HCT116 (cell line): ENCODE results near the gene PPFIA2. TPM values are rescaled to one million over a fixed set of nuclear protein-coding genes. Genes with fewer than 3 reads are reported as not detected.

Experiments
- ATAC-seq: fragments of 200-7000 bp; cut with Tn5 transposase; 2 replicates; pipeline ENCODE4 v1.9.1; 2020; ENCODE audit warnings: mild to moderate bottlenecking, moderate library complexity
- BruUV-seq: library from RNA; stranded (reverse); fragments of 400-500 nt; replicated peaks from 2 replicates; lab custom pipeline; 2021; lab: Mats Ljungman, UMichigan
- CTCF ChIA-PET: fragments of 300-600 bp; sonication (Branson Sonifier 250); formaldehyde crosslinking; loops from one replicate; lab custom pipeline; 2021; ENCODE audit warnings: antibody characterized with exemption; lab: Charles Lee
- POLR2A ChIA-PET: fragments of 300-600, 350-600 bp; sonication (Branson Sonifier 250); formaldehyde crosslinking; loops from one replicate; lab custom pipeline; 2021; ENCODE audit warnings: antibody characterized with exemption; lab: Charles Lee
- RAD21 ChIA-PET, 2 experiments: fragments of 300-600 bp; sonication (Branson Sonifier 250); formaldehyde crosslinking; loops; one replicate each; lab custom pipeline; 2023; ENCODE audit warnings: low total read pairs in 2 of 2; ENCODE audit not compliant: uncharacterized antibody in 2 of 2, unreplicated experiment in 2 of 2, low non-redundant PET in 1 of 2; lab: Charles Lee
- DNase-seq: peaks from one replicate; pipeline ENCODE4 v3.0.0-alpha.2; 2010; ENCODE audit warnings: low read depth, low spot score
- H2AFZ ChIP-seq: fragments of 200-600 bp; shearing (Covaris generic), sonication (generic); 2 replicates; pipeline ENCODE4 v1.6.1; 2017; ENCODE audit warnings: low read depth, mixed run types, mixed read lengths, antibody characterized with exemption, low read length; ENCODE audit not compliant: poor library complexity, severe bottlenecking
- H3K27ac ChIP-seq: 2 replicates; pipeline ENCODE4 v1.5.1; 2012; ENCODE audit warnings: low read depth, low read length
- H3K27me3 ChIP-seq: fragments of 200-600 bp; sonication (generic); 2 replicates; pipeline ENCODE4 v1.6.1; 2016; ENCODE audit warnings: mixed run types, low read length, mixed read lengths; ENCODE audit not compliant: insufficient read depth
- H3K36me3 ChIP-seq, 2 experiments: fragments of 200-500 bp in 1 of 2; fragments of 200-600 bp in 1 of 2; sonication (Bioruptor generic) in 1 of 2; sonication (generic) in 1 of 2; 2 replicates each; pipeline versions ENCODE4 v1.5.1 to v1.6.1; 2014 to 2016; ENCODE audit warnings: low read length in 2 of 2, inconsistent platforms in 1 of 2, mixed read lengths in 1 of 2, mixed run types in 1 of 2; ENCODE audit not compliant: insufficient read depth in 2 of 2, control insufficient read depth in 1 of 2
- H3K4me1 ChIP-seq, 2 experiments: fragments of 200-600 bp in 1 of 2; sonication (generic) in 1 of 2; 2 replicates each; pipeline versions ENCODE4 v1.5.1 to v1.6.1; 2012 to 2017; ENCODE audit warnings: low read length in 2 of 2, inconsistent platforms in 1 of 2, mild to moderate bottlenecking in 1 of 2, mixed read lengths in 1 of 2, mixed run types in 1 of 2, moderate library complexity in 1 of 2; ENCODE audit not compliant: insufficient read depth in 2 of 2, control insufficient read depth in 1 of 2
- H3K4me2 ChIP-seq: fragments of 200-600 bp; sonication (generic); 2 replicates; pipeline ENCODE4 v1.6.1; 2017; ENCODE audit warnings: mixed run types, low read length, mixed read lengths
- H3K4me3 ChIP-seq, 2 experiments: fragments of 200-600 bp in 1 of 2; sonication (generic) in 1 of 2; replicated peaks in 1 of 2; 2 replicates each; pipeline ENCODE4 v1.5.1; 2011 to 2016; ENCODE audit warnings: low read length in 2 of 2, control low read depth in 1 of 2, low read depth in 1 of 2, mild to moderate bottlenecking in 1 of 2, mixed read lengths in 1 of 2, mixed run types in 1 of 2
- H3K79me2 ChIP-seq: fragments of 200-600 bp; sonication (generic); 2 replicates; pipeline ENCODE4 v1.6.1; 2017; ENCODE audit warnings: mild to moderate bottlenecking, mixed run types, low read length, moderate library complexity, mixed read lengths; ENCODE audit not compliant: insufficient read depth
- H3K9ac ChIP-seq: fragments of 200-600 bp; sonication (generic); 2 replicates; pipeline ENCODE4 v1.6.1; 2016; ENCODE audit warnings: low read length, mixed read lengths
- H3K9me2 ChIP-seq: fragments of 200-600 bp; sonication (generic), shearing (Covaris generic); 2 replicates; pipeline ENCODE4 v1.6.1; 2017; ENCODE audit warnings: mixed run types, mild to moderate bottlenecking, moderate library complexity; ENCODE audit not compliant: insufficient read depth
- H3K9me3 ChIP-seq, 2 experiments: fragments of 200-500 bp in 1 of 2; fragments of 200-600 bp in 1 of 2; sonication (Bioruptor generic) in 1 of 2; sonication (generic) in 1 of 2; 2 replicates each; pipeline ENCODE4 v1.6.1; 2014 to 2017; ENCODE audit warnings: low read length in 2 of 2, mixed read lengths in 2 of 2, inconsistent platforms in 1 of 2, low read depth in 1 of 2, mild to moderate bottlenecking in 1 of 2, mixed run types in 1 of 2, moderate library complexity in 1 of 2; ENCODE audit not compliant: control insufficient read depth in 1 of 2, insufficient read depth in 1 of 2
- H4K20me1 ChIP-seq: fragments of 200-600 bp; sonication (generic), shearing (Covaris generic); 2 replicates; pipeline ENCODE4 v1.6.1; 2017; ENCODE audit warnings: mixed run types, mild to moderate bottlenecking, moderate library complexity; ENCODE audit not compliant: insufficient read depth
- ATF3 ChIP-seq: IDR thresholded peaks from 2 replicates; pipeline ENCODE4 v1.6.1; 2012
- CBX3 ChIP-seq: IDR thresholded peaks from 2 replicates; pipeline ENCODE4 v1.6.1; 2012; ENCODE audit warnings: low read depth
- CEBPB ChIP-seq: IDR thresholded peaks from 2 replicates; pipeline ENCODE4 v1.6.1; 2012; ENCODE audit warnings: low read depth
- CTCF ChIP-seq, 3 experiments: fragments of 200-600 bp in 1 of 3; sonication (generic) in 1 of 3; IDR thresholded peaks in 2 of 3; conservative IDR thresholded peaks in 1 of 3; 2 replicates each; pipeline ENCODE4 v1.5.1; 2012 to 2017; ENCODE audit warnings: low read depth in 2 of 3, low read length in 2 of 3, antibody characterized with exemption in 1 of 3, borderline replicate concordance in 1 of 3, control low read depth in 1 of 3, mild to moderate bottlenecking in 1 of 3, mixed read lengths in 1 of 3, mixed run types in 1 of 3, moderate library complexity in 1 of 3; ENCODE audit not compliant: insufficient read depth in 1 of 3
- ELF1 ChIP-seq: IDR thresholded peaks from 2 replicates; pipeline ENCODE4 v1.6.1; 2012; ENCODE audit warnings: low read depth, borderline replicate concordance
- EZH2 ChIP-seq: fragments of 200-600 bp; sonication (generic); IDR thresholded peaks from 2 replicates; pipeline ENCODE4 v1.6.1; 2017; ENCODE audit warnings: antibody characterized with exemption, mixed run types
- FOSL1 ChIP-seq: IDR thresholded peaks from 2 replicates; pipeline ENCODE4 v1.6.1; 2012; ENCODE audit warnings: low read depth
- POLR2A ChIP-seq: IDR thresholded peaks from 2 replicates; pipeline ENCODE4 v1.7.0; 2011; ENCODE audit warnings: borderline replicate concordance; ENCODE audit not compliant: insufficient read depth, insufficient read length; ENCODE audit errors: extremely low read depth
- RAD21 ChIP-seq: IDR thresholded peaks from 2 replicates; pipeline ENCODE4 v1.6.1; 2012; ENCODE audit warnings: low read depth, mild to moderate bottlenecking
- SP1 ChIP-seq: IDR thresholded peaks from 2 replicates; pipeline ENCODE4 v1.6.1; 2012; ENCODE audit warnings: low read depth
- SRF ChIP-seq: IDR thresholded peaks from 2 replicates; pipeline ENCODE4 v1.6.1; 2012; ENCODE audit warnings: low read depth
- TCF7L2 ChIP-seq: IDR thresholded peaks from 2 replicates; pipeline ENCODE4 v1.7.0; 2011; ENCODE audit warnings: borderline replicate concordance, inconsistent platforms; ENCODE audit not compliant: insufficient read depth, insufficient read length; ENCODE audit errors: extremely low read depth
- YY1 ChIP-seq: IDR thresholded peaks from 2 replicates; pipeline ENCODE4 v1.6.1; 2011; ENCODE audit warnings: low read length, low read depth, moderate library complexity, mild to moderate bottlenecking; ENCODE audit not compliant: insufficient replicate concordance; ENCODE audit errors: extremely low read depth
- ZBTB33 ChIP-seq: IDR thresholded peaks from 2 replicates; pipeline ENCODE4 v1.6.1; 2011; ENCODE audit warnings: mild to moderate bottlenecking, low read length, moderate library complexity; ENCODE audit not compliant: insufficient replicate concordance; ENCODE audit errors: extremely low read depth
- ZFX ChIP-seq: fragments of 450-650 bp; IDR thresholded peaks from 2 replicates; pipeline ENCODE4 v1.6.1; 2017
- intact Hi-C: fragments of 100-400 bp; cut with micrococcal nuclease; formaldehyde crosslinking; loops from 2 replicates; pipeline ENCODE4 v1.10.0; 2022
- total RNA-seq: library from RNA; stranded (reverse); gene quantifications from one replicate; pipeline ENCODE4 v1.2.1, GENCODE V29; 2021; ENCODE audit not compliant: unreplicated experiment

PPFIA2 gene
- total RNA-seq, 1 experiment from 2014 or later = not detected

- intact Hi-C loops = no loop called here
- TF ChIP-seq POLR2A (no peak), CEBPB (no peak), CBX3 (no peak)
Measured at GRCh38 chr12:81757731-81758365, 1.3 kb downstream of the PPFIA2 start.

GRCh38 chr12:81729781-81730180 lies 29.4 kb downstream of the PPFIA2 start:
- no peaks in the 10 kb centered on the region for H3K4me1 ChIP-seq
- RAD21 ChIA-PET = no interaction called here
- no peaks in the 10 kb centered on the region for H3K9me3 ChIP-seq
- TF ChIP-seq YY1 = no peak
- no peak for TF ChIP-seq EZH2
- TF ChIP-seq FOSL1 = no peak
- TF ChIP-seq ZBTB33 = no peak
- no peak for TF ChIP-seq CEBPB
- no peak for TF ChIP-seq ATF3
- no peak for TF ChIP-seq ZFX
- TF ChIP-seq CBX3 = no peak
- TF ChIP-seq RAD21 = no peak
- TF ChIP-seq TCF7L2 = no peak
- no peak for TF ChIP-seq SRF
- no peak for TF ChIP-seq CTCF (IDR thresholded peaks at IDR 0.05 in 2 of 3, conservative IDR thresholded peaks at IDR 0.05 in 1 of 3; ENCODE audit: borderline replicate concordance in 1 of 3, insufficient read depth in 1 of 3, low read depth in 2 of 3, low read length in 2 of 3)
- TF ChIP-seq SP1 = no peak
- TF ChIP-seq POLR2A = no peak
- no peak for TF ChIP-seq ELF1
- TF ChIP-seq, all 23 proteins: peak for 0
- CTCF ChIA-PET = no interaction called here
- Histone ChIP-seq H3K36me3 (no peaks in the 10 kb centered on the region), H3K79me2 (no peaks in the 10 kb centered on the region), H3K4me3 (no peak overlapping the region), H2AFZ (no peak overlapping the region), H3K27ac (no peak overlapping the region), H3K4me2 (no peak overlapping the region), H4K20me1 (no peaks in the 10 kb centered on the region), H3K9ac (no peak overlapping the region), H3K27me3 (no peaks in the 10 kb centered on the region), H3K9me2 (no peaks in the 10 kb centered on the region)
- DNase-seq (no peak), ATAC-seq (no peak)
- POLR2A ChIA-PET = no interaction called here
- intact Hi-C loops = no loop called here
- BruUV-seq = no TSS peak

More at GRCh38 chr12:81757731-81758365, 1.3 kb downstream of the PPFIA2 start:
- ATAC-seq (no peak), DNase-seq (no peak)
- BruUV-seq = no TSS peak
- POLR2A ChIA-PET = no interaction called here
- Histone ChIP-seq H3K9me2 (no peaks in the 10 kb centered on the region), H3K27ac (no peak overlapping the region), H3K4me3 (peak overlapping the region; percentile 36 to 53; a peak in 3 of 4 replicates), H3K9ac (no peak overlapping the region), H4K20me1 (no peaks in the 10 kb centered on the region), H3K4me1 (0 out of 4 replicates have a peak, but pooled peaks cover 0 to 2% of the 10 kb centered on the region in 2 experiments), H2AFZ (peak overlapping the region; percentile 71), H3K4me2 (peak overlapping the region; percentile 68), H3K79me2 (no peaks in the 10 kb centered on the region), H3K27me3 (no peaks in the 10 kb centered on the region), H3K36me3 (no peaks in the 10 kb centered on the region), H3K9me3 (no peaks in the 10 kb centered on the region)
- RAD21 ChIA-PET = no interaction called here
- CTCF ChIA-PET = interaction anchor here (0.7 kb wide), 1 partner anchor 496 kb away, joined by 4 read pairs; no protein-coding TSS in a partner anchor
